IMR-90 (cell line): ENCODE data around the gene CYP39A1. TPM values are rescaled to one million over a fixed set of nuclear protein-coding genes. Genes with fewer than 3 reads are reported as not detected.

Experiments used
- ATAC-seq: fragments of 200-7000 bp; cut with Tn5 transposase; 2 replicates; pipeline ENCODE4 v1.9.1; 2020; ENCODE audit warnings: low read depth, mild to moderate bottlenecking, moderate library complexity
- BruUV-seq: library from RNA; stranded (reverse); fragments of 400-500 nt; replicated peaks from 2 replicates; lab custom pipeline; 2021; lab: Mats Ljungman, UMichigan
- CTCF ChIA-PET: fragments of 300-600 bp; formaldehyde crosslinking; extraction: SDS; loops from one replicate; lab custom pipeline; 2021; ENCODE audit warnings: antibody characterized with exemption; lab: Yijun Ruan, JAX
- POLR2A ChIA-PET: fragments of 300-600 bp; sonication (Branson Sonifier 250); formaldehyde crosslinking; loops from one replicate; lab custom pipeline; 2022; ENCODE audit warnings: antibody characterized with exemption; ENCODE audit not compliant: unreplicated experiment; lab: Charles Lee
- DNase-seq: peaks from one replicate; pipeline ENCODE4 v3.0.0; 2013
- H2AFZ ChIP-seq: replicated peaks from 2 replicates; pipeline ENCODE3; 2013; ENCODE audit warnings: low read length, mild to moderate bottlenecking; ENCODE audit not compliant: poor library complexity
- H2AK5ac ChIP-seq: 2 replicates; pipeline ENCODE4 v1.6.1; 2013; ENCODE audit warnings: low read depth, low read length, inconsistent platforms
- H2AK9ac ChIP-seq: replicated peaks from 2 replicates; pipeline ENCODE3; 2013; ENCODE audit warnings: mild to moderate bottlenecking, low read depth, low read length, moderate library complexity; ENCODE audit not compliant: poor library complexity
- H2BK120ac ChIP-seq: 2 replicates; pipeline ENCODE4 v1.6.1; 2013; ENCODE audit warnings: low read depth, low read length, inconsistent platforms
- H2BK15ac ChIP-seq: 3 replicates; pipeline ENCODE4 v1.6.1; 2013; ENCODE audit warnings: low read depth, low read length, inconsistent platforms
- H2BK20ac ChIP-seq: 2 replicates; pipeline ENCODE4 v1.6.1; 2013; ENCODE audit warnings: low read depth, mild to moderate bottlenecking, inconsistent platforms, low read length, moderate library complexity
- H2BK5ac ChIP-seq: 2 replicates; pipeline ENCODE4 v1.6.1; 2013; ENCODE audit warnings: mild to moderate bottlenecking, low read depth, low read length, inconsistent platforms; ENCODE audit not compliant: poor library complexity, severe bottlenecking
- H3K14ac ChIP-seq: replicated peaks from 2 replicates; pipeline ENCODE4 v1.6.1; 2013; ENCODE audit warnings: low read depth, low read length, inconsistent platforms
- H3K18ac ChIP-seq: 2 replicates; pipeline ENCODE4 v1.6.1; 2013; ENCODE audit warnings: low read depth, low read length, control low read depth
- H3K23ac ChIP-seq: 2 replicates; pipeline ENCODE4 v1.6.1; 2013; ENCODE audit warnings: low read depth, low read length, inconsistent platforms
- H3K27ac ChIP-seq: 2 replicates; pipeline ENCODE4 v1.5.1; 2013; ENCODE audit warnings: mild to moderate bottlenecking, control low read depth, low read length; ENCODE audit not compliant: insufficient read depth
- H3K27me3 ChIP-seq: 2 replicates; pipeline ENCODE4 v1.6.1; 2013; ENCODE audit warnings: low read length; ENCODE audit not compliant: control insufficient read depth, insufficient read depth
- H3K36me3 ChIP-seq: 2 replicates; pipeline ENCODE4 v1.6.1; 2013; ENCODE audit warnings: low read length, mixed read lengths; ENCODE audit not compliant: control insufficient read depth, insufficient read depth
- H3K4ac ChIP-seq: 2 replicates; pipeline ENCODE4 v1.6.1; 2013; ENCODE audit warnings: low read depth, low read length, inconsistent platforms
- H3K4me1 ChIP-seq: 2 replicates; pipeline ENCODE4 v1.6.1; 2013; ENCODE audit warnings: low read length, mixed read lengths; ENCODE audit not compliant: control insufficient read depth, insufficient read depth
- H3K4me2 ChIP-seq: 2 replicates; pipeline ENCODE4 v1.6.1; 2013; ENCODE audit warnings: low read depth, mild to moderate bottlenecking, control low read depth, low read length, moderate library complexity
- H3K4me3 ChIP-seq: 2 replicates; pipeline ENCODE4 v1.5.1; 2013; ENCODE audit warnings: low read depth, mild to moderate bottlenecking, control low read depth, low read length, moderate library complexity; ENCODE audit not compliant: insufficient read depth
- H3K56ac ChIP-seq: 2 replicates; pipeline ENCODE4 v1.6.1; 2013; ENCODE audit warnings: low read length, inconsistent platforms; ENCODE audit not compliant: insufficient read depth; ENCODE audit errors: extremely low read depth
- H3K79me1 ChIP-seq, 2 experiments: 2 replicates each; pipeline ENCODE4 v1.6.1; 2013; ENCODE audit warnings: low read length in 2 of 2, inconsistent platforms in 1 of 2, low read depth in 1 of 2
- H3K9ac ChIP-seq: 2 replicates; pipeline ENCODE4 v1.6.1; 2013; ENCODE audit warnings: low read depth, low read length, control low read depth
- H3K9me1 ChIP-seq: 2 replicates; pipeline ENCODE4 v1.6.1; 2013; ENCODE audit warnings: low read length, inconsistent platforms; ENCODE audit not compliant: insufficient read depth
- H3K9me3 ChIP-seq: 2 replicates; pipeline ENCODE4 v1.6.1; 2013; ENCODE audit warnings: low read length; ENCODE audit not compliant: control insufficient read depth, insufficient read depth
- H4K20me1 ChIP-seq: 2 replicates; pipeline ENCODE4 v1.6.1; 2013; ENCODE audit warnings: low read length, inconsistent platforms; ENCODE audit not compliant: insufficient read depth
- H4K5ac ChIP-seq: 2 replicates; pipeline ENCODE4 v1.6.1; 2013; ENCODE audit warnings: mild to moderate bottlenecking, low read depth, low read length, control low read depth
- H4K8ac ChIP-seq, 2 experiments: 2 replicates each; pipeline ENCODE4 v1.6.1; 2013; ENCODE audit warnings: low read depth in 2 of 2, low read length in 2 of 2, control low read depth in 1 of 2, inconsistent platforms in 1 of 2
- H4K91ac ChIP-seq: 2 replicates; pipeline ENCODE4 v1.6.1; 2013; ENCODE audit warnings: low read depth, low read length, inconsistent platforms; ENCODE audit not compliant: insufficient read depth
- FOS ChIP-seq: fragments of 150-350 bp; IDR thresholded peaks from 2 replicates; pipeline ENCODE4 v1.6.1; 2016; ENCODE audit warnings: low read depth, low read length
- MAFK ChIP-seq: IDR thresholded peaks from 2 replicates; pipeline ENCODE4 v1.6.1; 2012; ENCODE audit warnings: low read depth, low read length, improper control_type of control experiment
- MXI1 ChIP-seq: IDR thresholded peaks from 2 replicates; pipeline ENCODE4 v1.6.1; 2012; ENCODE audit warnings: low read depth, mild to moderate bottlenecking, low read length, moderate library complexity, borderline replicate concordance
- NFE2L2 ChIP-seq: fragments of 150-350 bp; IDR thresholded peaks from 2 replicates; pipeline ENCODE4 v1.6.1; 2016; ENCODE audit warnings: low read depth, mild to moderate bottlenecking, low read length
- POLR2A ChIP-seq: IDR thresholded peaks from 2 replicates; pipeline ENCODE4 v1.6.1; 2012; ENCODE audit warnings: mild to moderate bottlenecking, low read depth, low read length
- RFX5 ChIP-seq: IDR thresholded peaks from 2 replicates; pipeline ENCODE4 v1.8.0; 2012; ENCODE audit warnings: low read depth, mild to moderate bottlenecking, low read length, moderate library complexity
- SMC3 ChIP-seq: fragments of 150-350 bp; IDR thresholded peaks from 2 replicates; pipeline ENCODE4 v1.6.1; 2016; ENCODE audit warnings: low read depth, mild to moderate bottlenecking, antibody characterized with exemption, low read length, moderate library complexity
- WGBS, 2 experiments: methylation state at CpG; one replicate each; pipeline versions ENCODE4 v1.1.5 to v1.1.7; 2013; ENCODE audit warnings: missing lambda C conversion rate in 2 of 2; ENCODE audit not compliant: insufficient read length in 1 of 2; ENCODE audit errors: extremely low coverage in 2 of 2; 5-methylcytosine and 5-hydroxymethylcytosine counted together
- dilution Hi-C: fragments of 300-500 bp; cut with HindIII; formaldehyde crosslinking; loops from one replicate; pipeline ENCODE4 v1.14.3; 2018; ENCODE audit warnings: low sequenced_read_pairs; ENCODE audit not compliant: unreplicated experiment
- in situ Hi-C: fragments of 300-500 bp; cut with MboI; formaldehyde crosslinking; loops from 3 replicates; pipeline ENCODE4 v1.14.3; 2019; ENCODE audit warnings: low sequenced_read_pairs, inconsistent platforms, mixed read lengths
- intact Hi-C: fragments of 100-400 bp; cut with micrococcal nuclease; formaldehyde crosslinking; loops from 2 replicates; pipeline ENCODE4 v1.10.0; 2022
- polyA plus RNA-seq, 3 experiments: library from polyadenylated mRNA; depleted of rRNA; stranded (reverse); fragments of >200 nt; gene quantifications; 2 replicates each; pipeline ENCODE4 v1.2.3, GENCODE V29; 2012; ENCODE audit warnings: low replicate concordance in 1 of 3
- total RNA-seq: library from RNA; depleted of rRNA; stranded (reverse); fragments of >200 nt; gene quantifications from 2 replicates; pipeline ENCODE4 v1.2.3, GENCODE V29; 2012
- TF ChIP-seq, protein P1 (sequence below): conservative IDR thresholded peaks from 2 replicates; pipeline ENCODE4 v1.5.1; 2012; ENCODE audit warnings: mild to moderate bottlenecking, low read depth, low read length, improper control_type of control experiment
- TF ChIP-seq, protein P2 (sequence below): fragments of 150-350 bp; IDR thresholded peaks from 2 replicates; pipeline ENCODE4 v1.6.1; 2017; ENCODE audit warnings: mild to moderate bottlenecking, antibody characterized with exemption, low read length, low read depth

Gene CYP39A1
- total and polyA plus RNA-seq, 2 of the 4 experiments (the other 2 are of a cell fraction): 0.03 TPM; not detected in 1

DNA sequence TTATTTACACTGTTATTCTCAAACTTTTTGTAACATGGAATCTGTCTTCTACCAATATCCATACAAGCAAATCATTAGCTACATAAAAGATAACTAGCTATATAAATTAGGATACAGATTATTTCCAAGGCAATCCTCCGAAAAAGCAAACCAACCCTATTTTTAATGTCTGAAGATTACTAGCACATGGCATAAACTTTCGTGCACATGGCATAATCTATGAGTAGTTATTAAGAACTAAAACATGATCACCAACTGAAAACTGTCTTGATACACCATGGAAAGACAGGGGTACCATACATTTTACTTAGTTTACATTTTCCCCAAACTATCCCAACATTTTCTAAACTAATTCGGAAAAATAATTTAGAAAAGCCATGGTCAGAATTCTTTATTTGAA, 54.4 kb downstream of the CYP39A1 start:
- no peak for DNase-seq
- POLR2A ChIA-PET: no interaction called here
- WGBS, 2 experiments: 0% methylated on average over 1 of the region's 3 CpGs; no CpG with 5 or more reads in 1 of the 2 experiments

More for the DNA sequence above, 54.4 kb downstream of the CYP39A1 start:
- Histone ChIP-seq H3K36me3 (no peaks in the 10 kb centered on the region), H3K14ac (no peak overlapping the region), H4K8ac (no peak overlapping the region), H3K9me3 (no peaks in the 10 kb centered on the region), H3K18ac (no peak overlapping the region), H3K4me1 (no peaks in the 10 kb centered on the region), H3K4me2 (no peak overlapping the region), H2AK5ac (no peak overlapping the region), H2AK9ac (no peak overlapping the region), H4K91ac (no peak overlapping the region), H3K9me1 (no peaks in the 10 kb centered on the region), H3K27ac (no peak overlapping the region), H3K79me1 (no peaks in the 10 kb centered on the region), H2BK15ac (no peak overlapping the region), H3K23ac (no peak overlapping the region), H4K20me1 (no peaks in the 10 kb centered on the region), H3K4ac (no peak overlapping the region), H3K4me3 (no peak overlapping the region), H2BK120ac (no peak overlapping the region), H2BK20ac (no peak overlapping the region), H4K5ac (no peak overlapping the region), H2AFZ (no peak overlapping the region), H3K9ac (no peak overlapping the region), H3K27me3 (no peaks in the 10 kb centered on the region), H3K56ac (no peak overlapping the region), H2BK5ac (no peak overlapping the region)
- CTCF ChIA-PET: no interaction called here
- in situ Hi-C loops: no loop called here
- no TSS peak for BruUV-seq
- TF ChIP-seq, protein P1, sequence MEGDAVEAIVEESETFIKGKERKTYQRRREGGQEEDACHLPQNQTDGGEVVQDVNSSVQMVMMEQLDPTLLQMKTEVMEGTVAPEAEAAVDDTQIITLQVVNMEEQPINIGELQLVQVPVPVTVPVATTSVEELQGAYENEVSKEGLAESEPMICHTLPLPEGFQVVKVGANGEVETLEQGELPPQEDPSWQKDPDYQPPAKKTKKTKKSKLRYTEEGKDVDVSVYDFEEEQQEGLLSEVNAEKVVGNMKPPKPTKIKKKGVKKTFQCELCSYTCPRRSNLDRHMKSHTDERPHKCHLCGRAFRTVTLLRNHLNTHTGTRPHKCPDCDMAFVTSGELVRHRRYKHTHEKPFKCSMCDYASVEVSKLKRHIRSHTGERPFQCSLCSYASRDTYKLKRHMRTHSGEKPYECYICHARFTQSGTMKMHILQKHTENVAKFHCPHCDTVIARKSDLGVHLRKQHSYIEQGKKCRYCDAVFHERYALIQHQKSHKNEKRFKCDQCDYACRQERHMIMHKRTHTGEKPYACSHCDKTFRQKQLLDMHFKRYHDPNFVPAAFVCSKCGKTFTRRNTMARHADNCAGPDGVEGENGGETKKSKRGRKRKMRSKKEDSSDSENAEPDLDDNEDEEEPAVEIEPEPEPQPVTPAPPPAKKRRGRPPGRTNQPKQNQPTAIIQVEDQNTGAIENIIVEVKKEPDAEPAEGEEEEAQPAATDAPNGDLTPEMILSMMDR: no peak
- TF ChIP-seq SMC3 (no peak), MAFK (no peak), POLR2A (no peak), NFE2L2 (no peak), RFX5 (no peak), FOS (no peak), MXI1 (no peak)
- TF ChIP-seq, protein P2, sequence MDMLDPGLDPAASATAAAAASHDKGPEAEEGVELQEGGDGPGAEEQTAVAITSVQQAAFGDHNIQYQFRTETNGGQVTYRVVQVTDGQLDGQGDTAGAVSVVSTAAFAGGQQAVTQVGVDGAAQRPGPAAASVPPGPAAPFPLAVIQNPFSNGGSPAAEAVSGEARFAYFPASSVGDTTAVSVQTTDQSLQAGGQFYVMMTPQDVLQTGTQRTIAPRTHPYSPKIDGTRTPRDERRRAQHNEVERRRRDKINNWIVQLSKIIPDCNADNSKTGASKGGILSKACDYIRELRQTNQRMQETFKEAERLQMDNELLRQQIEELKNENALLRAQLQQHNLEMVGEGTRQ: no peak
- intact Hi-C loops: no loop called here
- dilution Hi-C loops: no loop called here
- no peak for ATAC-seq
